ENCODE data around the gene ZP2.

The ZP2 gene

GRCh38 chr16:21233045-21233520 is 21.7 kb upstream of the ZP2 start:
- DNase-seq (ENCODE audit: insufficient read length) (no peak), FAIRE-seq (no peak)
- no peak for TF ChIP-seq POLR2AphosphoS5 (IDR thresholded peaks at IDR 0.05; ENCODE audit: low read depth, low read length)
- no peak for TF ChIP-seq TAF1 (IDR thresholded peaks at IDR 0.05; ENCODE audit: borderline replicate concordance, low read depth, low read length)
- TF ChIP-seq POLR2A (IDR thresholded peaks at IDR 0.05; ENCODE audit: low read depth, low read length), result no peak

- DNase-seq (ENCODE audit: insufficient read length) (no peak), FAIRE-seq (no peak)
- TF ChIP-seq POLR2A (IDR thresholded peaks at IDR 0.05; ENCODE audit: low read depth, low read length) (no peak), TAF1 (IDR thresholded peaks at IDR 0.05; ENCODE audit: borderline replicate concordance, low read depth, low read length) (no peak), POLR2AphosphoS5 (IDR thresholded peaks at IDR 0.05; ENCODE audit: low read depth, low read length) (no peak)
Measured at GRCh38 chr16:21228361-21228872, 17.0 kb upstream of the ZP2 start.

GRCh38 chr16:21227866-21228265 is 16.5 kb upstream of the ZP2 start:
- no peak for DNase-seq (ENCODE audit: insufficient read length)
- TF ChIP-seq POLR2AphosphoS5 (IDR thresholded peaks at IDR 0.05; ENCODE audit: low read depth, low read length), result no peak
- TF ChIP-seq POLR2A (IDR thresholded peaks at IDR 0.05; ENCODE audit: low read depth, low read length), result no peak
- no peak for FAIRE-seq

GRCh38 chr16:21226749-21227148 is 15.4 kb upstream of the ZP2 start:
- TF ChIP-seq TAF1 (IDR thresholded peaks at IDR 0.05; ENCODE audit: borderline replicate concordance, low read depth, low read length) (no peak), POLR2AphosphoS5 (IDR thresholded peaks at IDR 0.05; ENCODE audit: low read depth, low read length) (no peak), POLR2A (IDR thresholded peaks at IDR 0.05; ENCODE audit: low read depth, low read length) (no peak)
- FAIRE-seq (no peak), DNase-seq (ENCODE audit: insufficient read length) (no peak)

- TF ChIP-seq TAF1 (IDR thresholded peaks at IDR 0.05; ENCODE audit: borderline replicate concordance, low read depth, low read length) (no peak), POLR2A (IDR thresholded peaks at IDR 0.05; ENCODE audit: low read depth, low read length) (no peak), POLR2AphosphoS5 (IDR thresholded peaks at IDR 0.05; ENCODE audit: low read depth, low read length) (no peak)
- FAIRE-seq (no peak), DNase-seq (ENCODE audit: insufficient read length) (no peak)
Measured at GRCh38 chr16:21224800-21225199, 13.4 kb upstream of the ZP2 start.

- FAIRE-seq (no peak), DNase-seq (ENCODE audit: insufficient read length) (no peak)
- TF ChIP-seq POLR2AphosphoS5 (IDR thresholded peaks at IDR 0.05; ENCODE audit: low read depth, low read length) (no peak), POLR2A (IDR thresholded peaks at IDR 0.05; ENCODE audit: low read depth, low read length) (no peak), TAF1 (IDR thresholded peaks at IDR 0.05; ENCODE audit: borderline replicate concordance, low read depth, low read length) (no peak)
Measured at GRCh38 chr16:21223787-21224186, 12.4 kb upstream of the ZP2 start.

- DNase-seq (ENCODE audit: insufficient read length) (no peak), FAIRE-seq (no peak)
- TF ChIP-seq POLR2AphosphoS5 (IDR thresholded peaks at IDR 0.05; ENCODE audit: low read depth, low read length) (no peak), POLR2A (IDR thresholded peaks at IDR 0.05; ENCODE audit: low read depth, low read length) (no peak), TAF1 (IDR thresholded peaks at IDR 0.05; ENCODE audit: borderline replicate concordance, low read depth, low read length) (no peak)
Measured at GRCh38 chr16:21222495-21223337, 11.3 kb upstream of the ZP2 start.

DNA sequence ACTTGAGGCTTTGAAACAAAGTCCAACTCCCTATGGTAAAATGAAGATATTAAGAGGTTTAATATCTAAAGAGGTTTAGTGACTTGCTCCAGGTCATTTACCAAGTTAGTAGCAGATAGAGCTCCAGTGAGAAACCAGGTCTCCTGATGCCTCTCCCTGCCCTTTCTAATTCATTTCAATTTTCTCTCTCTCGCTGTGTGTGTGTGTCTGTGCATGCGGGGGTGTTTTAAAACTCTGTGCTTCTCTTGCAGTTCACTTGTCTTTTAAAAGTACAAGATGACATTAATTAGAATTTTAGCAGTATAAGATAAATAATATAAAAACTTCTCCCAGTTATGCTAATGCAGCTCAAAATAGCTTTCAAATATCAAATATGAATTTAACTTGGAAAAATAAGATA is 8.2 kb upstream of the ZP2 start:
- no peak for DNase-seq (ENCODE audit: insufficient read length)
- FAIRE-seq, result no peak
- TF ChIP-seq POLR2AphosphoS5 (IDR thresholded peaks at IDR 0.05; ENCODE audit: low read depth, low read length) (no peak), POLR2A (IDR thresholded peaks at IDR 0.05; ENCODE audit: low read depth, low read length) (no peak), TAF1 (IDR thresholded peaks at IDR 0.05; ENCODE audit: borderline replicate concordance, low read depth, low read length) (no peak)

- TF ChIP-seq TAF1 (IDR thresholded peaks at IDR 0.05; ENCODE audit: borderline replicate concordance, low read depth, low read length), result no peak
- TF ChIP-seq POLR2AphosphoS5 (IDR thresholded peaks at IDR 0.05; ENCODE audit: low read depth, low read length), result no peak
- no peak for TF ChIP-seq POLR2A (IDR thresholded peaks at IDR 0.05; ENCODE audit: low read depth, low read length)
- DNase-seq (ENCODE audit: insufficient read length), result no peak
- no peak for FAIRE-seq
Measured at GRCh38 chr16:21218153-21218552, 6.8 kb upstream of the ZP2 start.

DNA sequence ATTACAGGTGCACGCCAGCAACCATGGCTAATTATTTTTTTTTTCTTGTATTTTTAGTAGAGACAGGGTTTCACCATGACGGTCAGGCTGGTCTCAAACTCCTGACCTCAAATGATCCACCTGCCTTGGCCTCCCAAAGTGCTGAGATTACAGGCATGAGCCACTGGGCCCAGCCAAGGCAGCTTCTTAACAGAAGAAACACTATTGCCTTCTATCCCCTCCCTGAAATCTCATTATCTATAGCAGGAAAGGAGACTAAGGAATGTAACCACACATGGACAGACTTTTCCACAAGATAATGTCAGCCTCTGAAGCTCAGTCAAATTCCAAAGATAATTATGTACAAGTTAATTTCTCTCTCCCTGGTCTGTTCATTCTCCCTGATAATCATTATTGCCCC is 5.7 kb upstream of the ZP2 start:
- FAIRE-seq, result no peak
- no peak for DNase-seq (ENCODE audit: insufficient read length)
- TF ChIP-seq POLR2AphosphoS5 (IDR thresholded peaks at IDR 0.05; ENCODE audit: low read depth, low read length), result no peak
- no peak for TF ChIP-seq TAF1 (IDR thresholded peaks at IDR 0.05; ENCODE audit: borderline replicate concordance, low read depth, low read length)
- TF ChIP-seq POLR2A (IDR thresholded peaks at IDR 0.05; ENCODE audit: low read depth, low read length), result no peak

DNA sequence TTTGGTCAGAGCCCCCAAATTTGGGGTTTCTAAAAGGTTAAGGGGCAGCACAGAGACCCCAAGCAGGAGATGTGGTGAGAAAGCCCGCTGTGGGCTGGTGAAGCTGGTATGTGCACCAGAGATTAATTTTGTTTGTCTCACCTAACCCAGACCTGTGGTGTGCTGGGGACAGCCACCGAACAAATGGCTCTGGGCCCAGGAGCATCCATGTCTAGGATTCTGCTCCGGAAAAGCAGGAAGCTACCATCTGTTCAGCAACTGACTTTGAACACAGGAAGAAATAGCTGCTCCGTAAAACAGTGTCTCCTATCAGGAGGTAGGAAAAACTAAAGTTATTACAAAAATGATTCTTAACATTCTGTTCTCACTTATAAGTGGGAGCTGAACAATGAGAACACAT is 2.7 kb upstream of the ZP2 start:
- DNase-seq (ENCODE audit: insufficient read length), result no peak
- FAIRE-seq, result no peak
- no peak for TF ChIP-seq TAF1 (IDR thresholded peaks at IDR 0.05; ENCODE audit: borderline replicate concordance, low read depth, low read length)
- no peak for TF ChIP-seq POLR2A (IDR thresholded peaks at IDR 0.05; ENCODE audit: low read depth, low read length)
- TF ChIP-seq POLR2AphosphoS5 (IDR thresholded peaks at IDR 0.05; ENCODE audit: low read depth, low read length), result no peak

Measured in GM12892 (cell line).